ENCODE data around the gene RIPOR1.

Gene RIPOR1

DNA sequence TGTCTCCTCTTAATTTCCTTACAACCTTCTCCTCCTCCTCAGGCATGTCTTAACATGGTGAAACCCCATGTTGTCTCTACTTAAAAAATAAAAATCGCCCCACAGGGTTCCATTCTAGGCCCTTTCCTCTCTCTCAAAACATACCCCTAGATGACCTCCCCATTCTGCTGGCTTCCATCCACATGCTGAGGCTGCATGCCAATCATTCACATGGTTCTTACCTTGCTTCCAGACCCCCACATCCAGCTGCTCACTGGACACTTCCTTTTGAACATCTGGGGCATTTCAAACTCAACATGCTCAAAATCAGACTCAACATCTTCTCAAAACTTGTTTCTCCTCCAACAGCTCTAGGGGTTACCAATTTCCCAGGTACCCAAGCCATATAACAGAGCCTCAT is 21.3 kb downstream of the RIPOR1 start:
- in situ Hi-C loops (cut with MboI; ENCODE audit: low sequenced_read_pairs): loop anchor here (5.0 kb wide), 1 partner anchor 92 kb away; no protein-coding TSS in a partner anchor

DNA sequence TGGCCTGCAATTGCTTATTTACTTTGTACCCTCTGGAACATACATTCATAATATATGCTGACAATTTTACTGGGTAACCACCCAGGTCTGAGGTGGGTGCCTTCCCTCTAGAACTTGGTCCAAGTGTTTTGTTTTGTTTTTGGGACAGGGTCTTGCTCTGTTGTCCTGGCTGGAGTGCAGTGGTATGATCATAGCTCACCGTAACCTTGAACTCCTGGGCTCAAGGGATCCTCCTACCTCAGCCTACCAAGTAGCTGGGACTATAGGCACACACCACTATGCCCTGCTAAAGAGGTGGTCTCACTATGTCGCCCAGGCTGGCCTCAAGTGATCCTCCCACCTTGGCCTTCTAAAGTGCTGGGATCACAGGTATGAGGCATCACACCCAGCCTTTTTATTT is 22.5 kb downstream of the RIPOR1 start:
- in situ Hi-C loops (cut with MboI; ENCODE audit: low sequenced_read_pairs): no loop called here

DNA sequence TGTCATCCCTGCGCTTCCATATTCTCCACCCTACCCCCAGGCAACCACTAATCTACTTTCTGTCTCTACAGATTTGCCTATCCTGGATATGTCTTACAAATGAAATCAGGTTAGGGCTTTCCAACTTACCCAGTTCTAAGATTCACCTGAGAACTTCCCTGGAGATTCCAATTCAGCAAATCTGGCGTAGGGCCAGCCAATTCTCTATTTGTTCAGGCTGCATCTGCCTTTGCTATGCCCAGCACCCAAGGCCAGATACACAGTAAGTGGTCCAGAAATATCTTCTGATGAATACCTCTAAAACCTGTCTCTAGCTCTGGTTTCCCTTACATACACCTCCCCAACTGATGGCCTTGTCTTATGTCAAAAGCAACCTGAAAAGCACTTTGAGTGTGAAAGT is 23.3 kb downstream of the RIPOR1 start:
- in situ Hi-C loops (cut with MboI; ENCODE audit: low sequenced_read_pairs): no loop called here

DNA sequence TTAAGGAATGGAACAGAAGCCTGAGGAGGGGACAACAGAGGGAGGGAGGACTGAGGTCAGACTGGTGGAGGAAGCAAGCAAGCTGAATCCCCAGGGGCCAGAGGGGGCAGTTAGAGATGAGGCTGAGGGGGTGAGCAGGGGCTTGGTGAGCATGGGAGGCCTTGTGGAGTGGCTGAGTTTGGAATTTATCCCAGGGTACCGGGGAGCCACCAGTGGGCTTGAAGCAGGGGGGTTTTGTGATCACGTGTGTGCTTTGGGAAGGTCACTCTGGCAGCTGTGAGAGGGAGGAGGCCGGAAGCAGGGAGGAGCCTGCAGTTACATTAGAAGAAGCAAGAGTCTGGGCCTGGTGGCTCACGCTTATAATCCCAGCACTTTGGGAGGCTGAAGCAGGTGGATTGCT is 23.8 kb downstream of the RIPOR1 start:
- in situ Hi-C loops (cut with MboI; ENCODE audit: low sequenced_read_pairs): no loop called here

DNA sequence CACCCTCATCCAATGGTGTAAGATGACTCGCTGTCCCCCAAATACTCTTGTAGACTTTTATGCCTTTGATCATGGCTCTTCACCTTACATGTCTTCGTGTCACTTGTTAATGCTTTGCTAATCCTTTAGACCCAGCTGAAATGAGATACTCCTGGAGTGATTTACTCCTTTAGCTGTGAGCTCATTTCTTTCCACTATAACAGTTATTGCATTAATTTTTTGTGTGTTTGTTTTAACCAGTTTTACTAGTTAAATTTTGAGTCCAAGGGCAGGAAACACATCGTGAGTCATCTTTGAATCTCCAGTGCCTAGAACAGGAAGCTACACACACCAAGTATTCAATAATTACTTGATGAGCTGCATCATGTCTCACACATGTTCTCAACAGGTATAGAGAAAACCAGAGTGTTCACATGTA is 27.2 kb downstream of the RIPOR1 start:
- in situ Hi-C loops (cut with MboI; ENCODE audit: low sequenced_read_pairs): no loop called here

DNA sequence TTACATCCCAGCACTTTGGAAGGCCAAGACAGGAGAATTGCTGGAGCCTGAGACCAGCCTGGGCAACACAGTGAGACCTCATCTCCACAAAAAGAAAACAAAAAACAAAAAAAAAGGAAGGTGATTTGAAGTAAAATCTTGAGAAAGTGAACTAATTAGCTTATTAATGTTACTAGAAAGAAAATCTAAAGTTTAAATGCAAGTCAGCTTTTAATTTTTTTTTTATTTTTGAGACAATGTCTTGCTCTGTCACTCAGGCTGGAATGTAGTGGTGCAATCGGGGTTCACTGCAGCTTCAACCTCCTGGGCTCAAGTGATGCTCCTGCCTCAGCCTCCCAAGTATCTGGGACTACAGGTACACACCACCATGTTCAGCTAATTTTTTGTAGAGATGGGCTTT is 30.2 kb downstream of the RIPOR1 start:
- in situ Hi-C loops (cut with MboI; ENCODE audit: low sequenced_read_pairs): no loop called here

DNA sequence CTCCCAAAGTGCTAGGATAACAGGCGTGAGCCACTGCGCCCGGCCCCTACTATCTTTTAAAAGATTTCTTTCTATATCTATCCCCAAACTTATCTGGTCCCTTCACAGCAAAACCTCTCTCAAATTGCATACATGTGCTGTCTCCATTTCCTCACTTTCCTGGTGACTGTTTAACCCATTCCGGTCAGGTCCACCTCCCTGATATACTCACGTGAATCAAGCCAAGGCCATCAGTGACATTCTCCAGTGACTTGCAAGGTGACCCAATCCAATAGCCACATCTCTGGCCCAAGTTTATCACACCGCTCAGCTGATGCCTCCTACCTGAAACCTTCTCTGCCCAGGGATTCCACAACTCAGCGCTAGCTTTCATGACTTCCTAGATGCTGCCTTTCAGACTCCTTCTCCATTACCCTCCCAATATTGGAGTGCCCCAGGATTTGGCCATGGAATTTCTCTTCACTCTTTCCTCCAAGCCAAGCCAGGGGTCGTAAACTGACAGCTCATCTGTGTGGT is 32.3 kb downstream of the RIPOR1 start:
- in situ Hi-C loops (cut with MboI; ENCODE audit: low sequenced_read_pairs): no loop called here

DNA sequence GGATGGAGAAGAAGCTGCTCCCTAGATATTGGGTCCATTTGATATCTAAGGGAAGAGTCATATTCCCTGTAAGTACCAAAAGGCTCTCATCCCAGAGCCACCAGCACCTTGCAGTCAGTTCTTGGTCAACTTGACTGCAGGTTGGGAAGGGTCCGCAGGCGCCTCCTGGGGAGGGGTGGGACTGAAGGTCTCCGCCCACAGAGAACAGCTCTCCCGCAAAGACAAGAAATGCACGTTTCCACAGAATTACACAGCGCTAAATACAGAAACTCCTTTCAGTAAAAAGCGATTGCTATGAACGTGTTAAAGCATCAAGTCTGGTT is 32.8 kb downstream of the RIPOR1 start:
- in situ Hi-C loops (cut with MboI; ENCODE audit: low sequenced_read_pairs): no loop called here

DNA sequence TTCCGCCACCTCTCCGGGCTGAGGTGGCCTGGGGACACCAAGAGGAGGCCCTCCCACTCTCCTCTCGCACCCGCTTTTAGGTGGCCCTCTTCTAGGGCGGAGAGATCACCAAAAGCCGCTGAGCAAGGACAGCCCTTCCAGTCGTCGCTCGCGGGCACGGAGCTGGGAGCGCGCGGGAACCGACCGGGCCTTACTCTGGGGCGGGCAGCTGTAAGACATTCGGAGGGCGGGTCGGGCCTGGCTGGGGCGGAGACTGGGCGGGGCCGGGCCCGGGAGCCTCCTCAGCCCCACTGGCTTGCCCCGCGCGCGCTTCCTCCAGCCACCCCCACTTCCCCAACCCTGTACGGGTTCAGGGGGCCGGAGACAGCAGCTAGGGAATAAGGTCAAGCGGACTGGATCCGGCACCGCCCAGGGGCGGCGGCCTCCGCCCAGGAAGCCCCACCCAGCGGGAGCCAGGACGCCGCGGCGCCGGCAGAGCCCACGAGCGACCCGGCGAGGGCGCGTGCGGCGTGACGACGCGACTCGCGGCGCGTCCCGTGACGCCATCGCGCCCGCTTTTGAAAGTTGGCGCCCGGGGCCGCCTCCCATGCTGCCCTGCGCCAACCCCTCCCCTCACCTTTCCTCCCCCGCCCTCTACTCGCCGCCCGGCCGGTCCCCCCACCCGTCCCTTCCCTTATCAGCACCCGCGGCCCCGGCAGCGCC is 33.3 kb downstream of the RIPOR1 start:
- in situ Hi-C loops (cut with MboI; ENCODE audit: low sequenced_read_pairs): no loop called here

DNA sequence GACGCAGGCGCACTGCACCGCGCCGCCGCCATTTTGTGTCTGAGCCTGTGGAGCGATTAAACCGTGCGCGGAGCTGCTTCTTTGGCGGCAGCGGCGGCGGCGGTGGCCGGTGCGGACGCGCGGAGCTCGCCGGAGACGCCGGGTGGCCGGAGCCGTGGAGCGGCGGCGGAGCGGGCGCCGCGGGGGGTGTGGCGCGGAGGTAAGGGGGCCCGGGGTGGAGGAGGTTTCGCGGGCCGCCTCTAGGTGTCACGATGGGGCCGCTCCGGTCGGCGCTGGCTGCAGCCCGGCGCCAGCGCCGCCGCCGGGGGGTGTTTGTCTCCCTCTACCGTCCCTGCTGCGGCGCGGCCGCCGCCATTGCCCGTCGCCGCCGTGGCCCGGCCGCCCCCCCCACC is 33.9 kb downstream of the RIPOR1 start, which contains the start of gene CTCF:
Gene CTCF, plus strand, starts transcription at position 1 of the 392 bp plus-strand sequence. CDS start 48,307 bp downstream, outside the sequence.
- in situ Hi-C loops (cut with MboI; ENCODE audit: low sequenced_read_pairs): no loop called here

DNA sequence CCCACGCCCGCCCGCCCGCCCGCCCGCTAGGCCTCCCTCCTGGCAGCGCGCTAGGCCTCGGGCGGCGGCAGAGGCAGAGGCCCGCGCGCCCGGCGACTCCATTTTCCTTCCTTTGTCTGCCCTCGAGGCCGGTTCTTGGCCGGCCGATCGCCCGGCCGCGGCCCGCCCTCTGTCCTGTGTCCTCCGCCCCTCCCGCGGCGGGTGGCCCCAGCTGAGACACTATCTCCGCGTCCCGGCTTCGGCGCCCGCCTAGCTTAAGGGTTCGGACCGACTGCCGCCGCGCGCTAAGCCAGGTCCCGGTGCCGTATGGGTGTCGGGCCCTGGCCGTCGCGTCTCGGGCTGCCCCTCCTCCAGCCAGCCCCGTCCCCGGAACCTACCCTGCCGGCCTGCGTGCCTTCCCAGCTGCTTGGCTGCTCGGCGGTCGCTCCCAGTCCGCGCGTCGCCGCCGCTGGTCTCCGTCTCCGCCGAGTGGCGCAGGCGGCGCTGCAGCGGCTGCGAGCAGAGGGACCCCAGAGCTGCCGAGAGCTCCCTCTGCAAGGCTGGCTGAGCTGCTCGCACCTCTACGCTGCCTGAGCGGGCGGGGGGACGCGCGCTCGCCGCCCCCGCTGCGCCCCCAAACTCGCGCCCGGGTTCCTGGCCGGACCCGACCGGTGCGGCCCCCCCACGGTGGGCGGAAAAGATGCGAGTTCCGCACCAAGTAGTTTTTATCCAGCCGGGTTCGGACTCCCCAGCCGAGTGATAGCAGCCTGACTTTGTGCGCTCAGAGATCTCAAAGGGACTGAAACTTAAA is 34.5 kb downstream of the RIPOR1 start:
- in situ Hi-C loops (cut with MboI; ENCODE audit: low sequenced_read_pairs): no loop called here

DNA sequence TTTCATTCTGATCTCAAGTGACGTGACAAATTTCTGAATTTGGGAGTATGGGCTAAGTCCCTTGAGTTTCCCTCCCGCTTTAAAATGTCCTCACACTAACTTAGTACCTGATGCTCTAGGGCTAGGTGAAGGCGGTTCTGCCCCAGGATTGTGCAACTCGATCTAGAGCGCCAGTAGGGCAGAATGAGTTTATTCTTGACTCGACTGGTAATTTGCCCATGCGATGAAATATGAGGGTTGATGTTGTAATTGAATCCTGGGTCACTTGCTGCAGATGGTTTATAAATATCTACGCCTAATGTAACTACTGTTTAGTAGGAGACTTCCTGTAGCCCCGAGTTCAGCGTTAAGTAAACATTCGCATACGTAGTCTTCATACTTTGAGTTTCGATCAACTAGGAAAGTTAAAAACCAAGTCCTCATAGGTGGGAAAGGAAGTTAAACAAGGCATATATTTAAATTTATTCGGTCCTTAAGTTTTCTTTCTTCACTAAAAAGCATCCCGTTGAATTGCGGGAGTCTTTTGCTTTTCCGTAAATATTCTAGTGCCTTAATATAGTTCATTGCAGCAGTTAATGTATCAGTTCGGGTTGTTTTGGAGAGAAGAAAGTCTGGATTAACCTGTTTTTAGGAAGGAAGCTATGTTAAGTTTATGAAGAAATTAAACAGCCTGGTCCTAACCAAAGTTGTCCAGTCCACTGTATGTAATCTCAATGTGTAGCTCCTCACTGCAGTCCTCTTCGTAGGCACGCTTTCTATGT is 35.3 kb downstream of the RIPOR1 start:
- in situ Hi-C loops (cut with MboI; ENCODE audit: low sequenced_read_pairs): no loop called here

DNA sequence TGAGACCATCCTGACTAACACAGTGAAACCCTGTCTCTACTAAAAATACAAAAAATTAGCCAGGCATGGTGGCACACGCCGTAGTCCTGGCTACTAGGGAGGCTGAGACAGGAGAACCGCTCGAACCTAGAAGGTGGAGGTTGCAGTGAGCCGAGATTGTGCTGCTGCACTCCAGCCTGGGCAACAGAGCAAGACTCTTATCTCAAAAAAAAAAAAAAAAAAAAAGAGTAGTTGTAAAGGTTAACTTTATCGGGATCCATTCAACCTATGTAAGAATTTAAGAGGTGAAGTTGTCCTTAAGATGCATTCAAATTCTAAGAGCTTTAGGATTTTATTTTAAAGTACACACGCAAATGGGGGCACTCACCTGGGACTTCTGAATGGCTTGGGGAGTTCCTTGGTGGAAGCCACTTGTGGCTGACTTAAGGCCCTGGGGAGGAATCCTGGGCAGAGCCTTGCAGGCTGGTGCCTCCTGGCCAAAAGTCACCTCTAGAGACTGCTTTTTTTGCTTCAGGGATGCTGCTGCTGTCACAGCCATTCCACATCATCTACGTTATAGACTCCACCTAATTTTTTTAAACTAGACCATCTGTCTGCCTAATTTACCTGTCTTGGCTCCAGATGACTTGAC is 37.0 kb downstream of the RIPOR1 start:
- in situ Hi-C loops (cut with MboI; ENCODE audit: low sequenced_read_pairs): no loop called here

DNA sequence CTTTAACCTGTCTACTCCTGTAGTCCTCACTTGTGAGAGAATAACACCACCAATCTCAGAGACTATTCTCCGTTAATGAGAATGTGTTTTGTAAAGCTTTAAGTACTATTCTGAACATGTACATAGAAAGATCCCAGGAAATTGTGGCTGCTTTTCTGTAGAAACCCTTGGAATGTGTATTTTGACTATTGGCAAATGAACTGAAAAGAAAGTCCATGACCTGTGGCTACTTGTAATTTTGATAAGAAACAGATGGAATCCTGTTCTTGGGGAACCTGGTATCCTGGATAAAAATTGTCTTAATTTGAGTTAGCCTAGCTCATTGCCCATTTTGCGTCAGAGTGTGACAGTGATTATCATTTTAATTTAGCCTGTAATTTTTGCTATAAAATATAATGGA is 42.8 kb downstream of the RIPOR1 start:
- in situ Hi-C loops (cut with MboI; ENCODE audit: low sequenced_read_pairs): no loop called here

DNA sequence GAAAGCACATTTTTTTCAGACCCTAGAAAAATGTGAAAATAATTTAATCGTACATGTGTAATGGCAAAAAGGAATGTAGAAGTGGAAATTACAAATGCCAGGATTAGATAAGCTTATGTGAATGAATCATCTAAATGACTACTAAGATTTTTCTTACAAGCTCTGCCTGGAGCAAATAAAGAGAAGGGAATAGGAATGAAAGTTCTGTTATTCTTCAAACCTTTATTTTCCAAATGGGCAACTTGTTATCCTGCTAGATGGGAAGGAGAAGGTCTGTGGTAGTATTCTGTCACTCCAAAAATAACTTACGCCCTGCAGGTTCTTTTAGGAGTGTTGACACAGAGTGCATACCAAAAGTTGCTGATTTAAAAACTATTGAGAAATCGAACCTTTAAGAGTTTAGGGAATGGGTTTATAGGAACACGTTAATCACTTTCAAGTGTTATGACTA is 43.4 kb downstream of the RIPOR1 start:
- in situ Hi-C loops (cut with MboI; ENCODE audit: low sequenced_read_pairs): no loop called here

DNA sequence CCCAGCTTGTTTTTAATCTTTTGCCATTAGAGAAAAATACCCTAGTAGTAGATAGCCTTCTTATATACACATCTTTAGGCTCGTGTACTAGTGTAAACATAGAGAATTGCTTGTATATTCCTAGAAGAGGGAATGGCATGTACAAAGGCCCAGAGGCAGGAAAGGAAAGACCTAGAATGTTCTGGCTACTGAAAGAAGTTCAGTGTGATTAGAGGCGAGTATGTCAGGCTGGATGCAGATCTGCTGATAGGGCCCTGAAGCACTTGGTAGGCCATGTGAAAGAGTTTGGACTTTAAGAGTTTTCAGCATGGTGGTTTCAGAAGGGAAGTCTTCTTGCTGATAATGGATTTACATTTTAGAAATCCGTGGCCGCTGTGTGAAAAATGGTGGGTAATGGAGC is 51.1 kb downstream of the RIPOR1 start:
- in situ Hi-C loops (cut with MboI; ENCODE audit: low sequenced_read_pairs): no loop called here

DNA sequence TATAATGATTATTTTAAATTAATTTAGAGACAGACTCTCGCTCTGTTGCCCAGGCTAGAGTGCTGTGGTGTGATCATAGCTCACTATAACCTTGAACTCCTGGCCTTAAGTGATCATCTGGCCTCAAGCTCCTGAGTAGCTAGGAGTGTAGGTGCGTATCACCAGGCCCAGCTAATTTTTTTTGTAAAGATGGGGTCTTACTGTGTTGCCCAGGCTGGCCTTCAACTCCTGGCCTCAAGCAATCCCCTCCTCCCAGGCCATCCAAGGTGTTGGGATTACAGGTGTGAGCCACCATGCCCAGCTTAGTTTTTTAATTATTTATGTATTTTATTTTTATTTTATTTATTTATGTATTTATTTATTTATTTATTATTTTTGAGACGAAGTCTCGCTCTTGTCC is 51.6 kb downstream of the RIPOR1 start:
- in situ Hi-C loops (cut with MboI; ENCODE audit: low sequenced_read_pairs): no loop called here

DNA sequence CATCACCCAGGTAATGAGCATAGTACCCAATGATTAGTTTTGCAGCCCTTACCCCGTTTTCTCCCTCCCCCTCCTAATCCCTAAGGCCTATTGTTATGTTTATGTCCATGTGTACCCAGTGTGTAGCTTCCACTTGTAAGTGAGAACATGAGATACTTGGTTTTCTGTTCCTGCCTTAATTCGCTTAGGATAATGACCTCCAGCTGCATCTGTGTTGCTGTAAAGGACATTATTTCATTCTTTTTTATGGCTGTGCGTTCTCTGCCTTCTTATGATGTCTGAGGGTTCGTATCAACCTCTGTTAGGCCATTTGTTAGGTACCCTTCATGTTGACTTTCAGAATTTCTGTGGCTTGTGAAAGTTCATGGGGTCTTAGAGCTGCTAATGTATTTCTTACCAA is 64.7 kb downstream of the RIPOR1 start:
- in situ Hi-C loops (cut with MboI; ENCODE audit: low sequenced_read_pairs): no loop called here

DNA sequence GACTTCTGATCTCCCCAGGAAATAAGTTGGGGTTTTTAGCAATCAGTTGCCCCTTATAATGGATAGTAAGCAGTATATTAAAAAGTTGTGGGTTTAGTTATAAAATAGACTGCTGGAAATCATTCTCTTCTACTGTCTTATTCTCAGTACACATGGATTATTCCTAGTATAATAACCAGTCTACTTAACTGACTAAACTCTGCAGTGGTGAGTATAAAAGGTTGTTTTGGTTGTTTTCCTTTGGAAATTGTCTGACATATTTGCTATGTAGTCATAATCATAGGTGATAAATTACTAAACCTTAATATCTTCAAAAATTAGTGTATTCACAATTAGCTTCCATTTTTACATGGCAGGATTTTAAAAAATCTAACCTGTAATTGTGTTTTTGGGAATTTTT is 65.1 kb downstream of the RIPOR1 start:
- in situ Hi-C loops (cut with MboI; ENCODE audit: low sequenced_read_pairs): no loop called here

DNA sequence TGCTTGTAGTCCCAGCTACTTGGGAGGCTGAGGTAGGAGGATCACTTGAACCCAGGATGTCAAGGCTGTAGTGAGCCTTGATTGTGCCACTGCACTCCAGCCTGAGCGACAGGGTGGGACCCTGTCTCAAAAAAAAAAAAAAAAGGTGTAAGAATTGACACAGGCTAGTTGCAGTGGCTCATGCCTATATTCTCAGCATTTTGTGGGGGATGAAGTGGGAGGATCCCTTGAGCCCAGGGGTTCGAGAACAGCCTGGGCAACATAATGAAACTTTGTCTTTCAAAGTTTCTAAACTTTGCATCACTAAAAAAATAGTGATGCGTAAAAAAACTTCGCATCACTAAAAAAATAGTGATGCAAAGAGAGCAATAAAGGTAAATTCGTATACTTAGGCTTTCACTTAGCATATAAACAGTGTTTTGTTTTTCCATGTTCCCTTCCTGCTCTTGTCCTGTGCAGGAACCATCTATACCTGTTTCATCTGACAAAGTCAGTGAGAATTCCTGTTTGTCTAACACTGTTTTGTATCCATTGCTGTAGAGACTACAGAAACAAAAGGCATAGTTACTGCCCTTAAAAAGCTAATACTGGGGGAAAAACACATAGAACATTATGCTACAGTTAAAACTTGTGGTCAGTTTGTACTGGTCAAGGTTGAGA is 65.8 kb downstream of the RIPOR1 start:
- in situ Hi-C loops (cut with MboI; ENCODE audit: low sequenced_read_pairs): no loop called here

Measured in HL-60/S4 (cell line).